Neural progenitor cell (in vitro differentiated cells): ENCODE results near the gene ING3. TPM values are rescaled to one million over a fixed set of nuclear protein-coding genes. Genes with fewer than 3 reads are reported as not detected.

Source experiments
- DNase-seq: peaks from one replicate; pipeline ENCODE4 v3.0.0-alpha.2; 2016; ENCODE audit warnings: low spot score
- H2AFZ ChIP-seq: fragments of 200-600 bp; sonication (generic); replicated peaks from 2 replicates; pipeline ENCODE4 v1.6.1; 2016; ENCODE audit warnings: antibody characterized with exemption
- H3F3A ChIP-seq: fragments of 200-600 bp; sonication (generic); 2 replicates; pipeline ENCODE4 v1.6.1; 2016; ENCODE audit warnings: antibody characterized with exemption, low read depth
- H3K27ac ChIP-seq: fragments of 200-600 bp; sonication (generic); 2 replicates; pipeline ENCODE4 v1.5.1; 2016; ENCODE audit warnings: mild to moderate bottlenecking
- H3K27me3 ChIP-seq: fragments of 200-600 bp; sonication (generic); 2 replicates; pipeline ENCODE4 v1.6.1; 2016; ENCODE audit warnings: mild to moderate bottlenecking, moderate library complexity
- H3K36me3 ChIP-seq: fragments of 200-600 bp; sonication (generic); 2 replicates; pipeline ENCODE4 v1.5.1; 2016
- H3K4me1 ChIP-seq: fragments of 200-600 bp; sonication (generic); 2 replicates; pipeline ENCODE4 v1.6.1; 2016; ENCODE audit warnings: mixed run types
- H3K4me2 ChIP-seq: fragments of 200-600 bp; sonication (generic); 2 replicates; pipeline ENCODE4 v1.6.1; 2016
- H3K4me3 ChIP-seq: fragments of 200-600 bp; sonication (generic); 2 replicates; pipeline ENCODE4 v1.5.1; 2016
- H3K79me2 ChIP-seq: fragments of 200-600 bp; sonication (generic); 2 replicates; pipeline ENCODE4 v1.6.1; 2016; ENCODE audit warnings: low read depth
- H3K9ac ChIP-seq: fragments of 200-600 bp; sonication (generic); 2 replicates; pipeline ENCODE4 v1.6.1; 2016
- H3K9me3 ChIP-seq: fragments of 200-600 bp; sonication (generic); 2 replicates; pipeline ENCODE4 v1.5.1; 2016; ENCODE audit warnings: low read depth
- H4K20me1 ChIP-seq: fragments of 200-600 bp; sonication (generic); 2 replicates; pipeline ENCODE4 v1.6.1; 2016; ENCODE audit warnings: low read depth
- H3K27ac Mint-ChIP-seq: 3 replicates; pipeline ENCODE4 v1.8.0; 2021; ENCODE audit warnings: mixed read lengths
- H3K27me3 Mint-ChIP-seq: 2 replicates; pipeline ENCODE4 v1.8.0; 2022; ENCODE audit warnings: low read depth, mild to moderate bottlenecking, inconsistent platforms, moderate library complexity, mixed read lengths; ENCODE audit not compliant: insufficient read depth
- H3K36me3 Mint-ChIP-seq: 3 replicates; pipeline ENCODE4 v1.8.0; 2021; ENCODE audit warnings: mixed read lengths
- H3K4me1 Mint-ChIP-seq: 3 replicates; pipeline ENCODE4 v1.8.0; 2021; ENCODE audit warnings: mixed read lengths
- H3K4me3 Mint-ChIP-seq: 3 replicates; pipeline ENCODE4 v1.8.0; 2021; ENCODE audit warnings: mild to moderate bottlenecking, moderate library complexity, mixed read lengths
- H3K9me3 Mint-ChIP-seq: 3 replicates; pipeline ENCODE4 v1.8.0; 2020; ENCODE audit warnings: mixed read lengths
- CTCF ChIP-seq: fragments of 200-600 bp; sonication (generic); IDR thresholded peaks from 2 replicates; pipeline ENCODE4 v1.5.1; 2017; ENCODE audit warnings: antibody characterized with exemption, mild to moderate bottlenecking
- EZH2 ChIP-seq: fragments of 200-600 bp; sonication (generic); IDR thresholded peaks from 2 replicates; pipeline ENCODE4 v1.6.1; 2017; ENCODE audit warnings: antibody characterized with exemption, mild to moderate bottlenecking, moderate library complexity
- EZH2phosphoT487 ChIP-seq: fragments of 200-600 bp; sonication (generic); IDR thresholded peaks from 2 replicates; pipeline ENCODE4 v1.6.1; 2017; ENCODE audit warnings: antibody characterized with exemption
- total RNA-seq: library from RNA; depleted of rRNA; stranded (reverse); fragments of >200 nt; gene quantifications from 2 replicates; pipeline ENCODE4 v1.2.3, GENCODE V29; 2015; ENCODE audit warnings: low replicate concordance

The ING3 gene
- total RNA-seq, 1 donor from 2014 or later: 32.0 TPM

- TF ChIP-seq CTCF: no peak
- TF ChIP-seq EZH2phosphoT487: no peak
- no peak for TF ChIP-seq EZH2
- H3K27ac Mint-ChIP-seq: no peak overlapping the region
- DNase-seq: no peak
- Histone ChIP-seq H3K4me1 (no peaks in the 10 kb centered on the region), H3K4me2 (no peak overlapping the region), H3K79me2 (no peaks in the 10 kb centered on the region), H4K20me1 (no peaks in the 10 kb centered on the region), H3K9ac (no peak overlapping the region), H3K27ac (no peak overlapping the region), H3F3A (no peaks in the 10 kb centered on the region), H3K9me3 (no peaks in the 10 kb centered on the region), H3K4me3 (no peak overlapping the region), H3K36me3 (no peaks in the 10 kb centered on the region), H2AFZ (no peak overlapping the region), H3K27me3 (no peaks in the 10 kb centered on the region)
- H3K27me3 Mint-ChIP-seq: peaks cover 2% of the 10 kb centered on the region
- H3K9me3 Mint-ChIP-seq: no peaks in the 10 kb centered on the region
- H3K36me3 Mint-ChIP-seq: no peaks in the 10 kb centered on the region
- H3K4me1 Mint-ChIP-seq: no peaks in the 10 kb centered on the region
- H3K4me3 Mint-ChIP-seq: no peak overlapping the region
Measured at GRCh38 chr7:121012919-121013318, 62.3 kb downstream of the ING3 start.

- TF ChIP-seq EZH2 (no peak), CTCF (no peak), EZH2phosphoT487 (no peak)
- no peaks in the 10 kb centered on the region for H3K79me2 ChIP-seq
- no peak overlapping the region for H3K4me2 ChIP-seq
- no peaks in the 10 kb centered on the region for H3F3A ChIP-seq
- no peaks in the 10 kb centered on the region for H4K20me1 ChIP-seq
- Mint-ChIP-seq H3K27ac (no peak overlapping the region), H3K4me1 (no peaks in the 10 kb centered on the region), H3K9me3 (no peaks in the 10 kb centered on the region), H3K4me3 (no peak overlapping the region), H3K36me3 (no peaks in the 10 kb centered on the region), H3K27me3 (peaks cover 2% of the 10 kb centered on the region)
- H3K4me1 ChIP-seq: no peaks in the 10 kb centered on the region
- no peaks in the 10 kb centered on the region for H3K27me3 ChIP-seq
- H3K9me3 ChIP-seq: no peaks in the 10 kb centered on the region
- no peak overlapping the region for H3K9ac ChIP-seq
- no peak overlapping the region for H2AFZ ChIP-seq
- no peak for DNase-seq
- H3K36me3 ChIP-seq: no peaks in the 10 kb centered on the region
- H3K4me3 ChIP-seq: no peak overlapping the region
- no peak overlapping the region for H3K27ac ChIP-seq
Measured at GRCh38 chr7:121015560-121015959, 65.0 kb downstream of the ING3 start.

GRCh38 chr7:121016966-121017365, 66.4 kb downstream of the ING3 start:
- TF ChIP-seq EZH2phosphoT487 (no peak), EZH2 (no peak), CTCF (no peak)
- H3K4me3 Mint-ChIP-seq: no peak overlapping the region
- Histone ChIP-seq H3K27me3 (no peaks in the 10 kb centered on the region), H3K79me2 (no peaks in the 10 kb centered on the region), H3K4me2 (no peak overlapping the region), H2AFZ (no peak overlapping the region), H3K36me3 (no peaks in the 10 kb centered on the region), H3K9ac (no peak overlapping the region), H3K9me3 (no peaks in the 10 kb centered on the region), H3F3A (no peaks in the 10 kb centered on the region), H3K4me3 (no peak overlapping the region), H4K20me1 (no peaks in the 10 kb centered on the region), H3K4me1 (no peaks in the 10 kb centered on the region), H3K27ac (no peak overlapping the region)
- no peak for DNase-seq
- no peaks in the 10 kb centered on the region for H3K4me1 Mint-ChIP-seq
- no peaks in the 10 kb centered on the region for H3K9me3 Mint-ChIP-seq
- no peaks in the 10 kb centered on the region for H3K36me3 Mint-ChIP-seq
- peaks cover 2% of the 10 kb centered on the region for H3K27me3 Mint-ChIP-seq
- no peak overlapping the region for H3K27ac Mint-ChIP-seq
